HFFc6 (cell line): ENCODE measurements around the gene LRRC63. TPM values are rescaled to one million over a fixed set of nuclear protein-coding genes. Genes with fewer than 3 reads are reported as not detected.
"Not testable (repeated sequence)": the region's sequence is repeated elsewhere in the genome, so short reads cannot be mapped to it uniquely, and the experiment has no call there.

Source experiments
- DNase-seq: peaks from one replicate; pipeline ENCODE4 v3.0.0-alpha.2; 2018
- H3K27ac Mint-ChIP-seq: 2 replicates; pipeline ENCODE4 v1.8.0; 2020; ENCODE audit warnings: mild to moderate bottlenecking, mixed read lengths
- H3K27me3 Mint-ChIP-seq: 2 replicates; pipeline ENCODE4 v1.8.0; 2021; ENCODE audit warnings: mild to moderate bottlenecking, moderate library complexity, mixed read lengths; ENCODE audit not compliant: insufficient read depth
- H3K36me3 Mint-ChIP-seq: 2 replicates; pipeline ENCODE4 v1.8.0; 2021; ENCODE audit warnings: low read depth, mixed read lengths
- H3K4me1 Mint-ChIP-seq: 2 replicates; pipeline ENCODE4 v1.8.0; 2020; ENCODE audit warnings: low read depth, mixed read lengths
- H3K4me3 Mint-ChIP-seq: 2 replicates; pipeline ENCODE4 v1.8.0; 2020; ENCODE audit warnings: mild to moderate bottlenecking, moderate library complexity, mixed read lengths
- H3K9me3 Mint-ChIP-seq: 2 replicates; pipeline ENCODE4 v1.8.0; 2020; ENCODE audit warnings: mild to moderate bottlenecking, mixed read lengths
- CTCF ChIP-seq: fragments of 200-600 bp; sonication (generic); IDR thresholded peaks from 2 replicates; pipeline ENCODE4 v1.5.0; 2021; ENCODE audit warnings: antibody characterized with exemption, mild to moderate bottlenecking
- total RNA-seq, 6 experiments: library from RNA; stranded (reverse); fragmentation: NEBNext Ultra II Directional; extraction: Animal tissue kit (Norgen Biotek cat#: 25700); gene quantifications; 2 replicates in 1 of 6; 3 replicates in 5 of 6; pipeline ENCODE4 v1.2.3, GENCODE V29; 2021

Gene LRRC63
- total RNA-seq, 6 experiments from 2014 or later: not detected

GRCh38 chr13:46267166-46267565 is 55.4 kb downstream of the LRRC63 start:
- no peaks in the 10 kb centered on the region for H3K4me1 Mint-ChIP-seq
- H3K36me3 Mint-ChIP-seq: no peaks in the 10 kb centered on the region

GRCh38 chr13:46270416-46270815 is 58.7 kb downstream of the LRRC63 start:
- TF ChIP-seq CTCF: no peak
- H3K9me3 Mint-ChIP-seq: no peaks in the 10 kb centered on the region
- H3K27ac Mint-ChIP-seq: no peak overlapping the region
- no peak for DNase-seq
- H3K36me3 Mint-ChIP-seq: no peaks in the 10 kb centered on the region
- H3K4me3 Mint-ChIP-seq: no peak overlapping the region
- peaks cover 5% of the 10 kb centered on the region; the same call in 1 of the 2 replicates for H3K27me3 Mint-ChIP-seq
- H3K4me1 Mint-ChIP-seq: no peaks in the 10 kb centered on the region

More at GRCh38 chr13:46267166-46267565, 55.4 kb downstream of the LRRC63 start:
- Mint-ChIP-seq H3K9me3 (no peaks in the 10 kb centered on the region), H3K27ac (no peak overlapping the region), H3K27me3 (peaks cover 10% of the 10 kb centered on the region; the same call in 1 of the 2 replicates), H3K4me3 (no peak overlapping the region)
- TF ChIP-seq CTCF: no peak
- DNase-seq: no peak

DNA sequence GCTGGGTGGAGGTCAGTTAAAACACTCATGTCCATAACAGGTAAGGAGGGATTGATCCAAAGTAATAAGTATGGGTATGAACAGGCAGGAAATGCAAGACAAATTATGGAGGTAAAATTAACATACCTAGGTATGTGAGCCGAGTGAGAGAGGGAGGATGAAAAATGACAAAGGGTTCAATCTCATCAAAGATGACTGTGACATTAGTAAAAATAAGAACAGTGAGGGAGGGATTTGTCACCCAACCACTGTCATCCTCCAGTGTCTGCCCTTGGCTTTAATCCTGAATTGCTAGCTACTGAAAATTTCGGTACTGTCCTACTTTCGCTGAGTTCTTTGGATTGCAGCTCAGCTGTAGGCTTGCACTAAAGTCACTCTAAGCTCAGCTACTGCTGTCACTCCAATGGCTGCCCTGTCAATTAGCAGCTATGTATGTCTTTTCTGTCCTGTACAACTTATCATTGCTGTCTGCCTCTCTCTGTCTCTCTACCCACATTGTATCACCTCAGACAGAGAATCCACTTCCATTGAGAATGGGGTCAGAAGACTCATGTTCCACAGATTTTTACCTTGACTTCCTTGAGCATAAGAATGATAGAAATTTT is 62.5 kb downstream of the LRRC63 start:
- Mint-ChIP-seq H3K36me3 (no peaks in the 10 kb centered on the region), H3K27me3 (peaks cover 9% of the 10 kb centered on the region; the same call in 1 of the 2 replicates), H3K27ac (no peak overlapping the region), H3K4me1 (no peaks in the 10 kb centered on the region), H3K4me3 (no peak overlapping the region), H3K9me3 (no peaks in the 10 kb centered on the region)
- DNase-seq: no peak
- TF ChIP-seq CTCF: no peak

- Mint-ChIP-seq H3K36me3 (no peaks in the 10 kb centered on the region), H3K4me3 (no peak overlapping the region), H3K9me3 (no peaks in the 10 kb centered on the region; the same call in 1 of the 2 replicates), H3K27me3 (peaks cover 5% of the 10 kb centered on the region; the same call in 1 of the 2 replicates), H3K27ac (no peak overlapping the region), H3K4me1 (no peaks in the 10 kb centered on the region)
- DNase-seq: no peak
- no peak for TF ChIP-seq CTCF
These were observed 66.7 kb downstream of the LRRC63 start for GRCh38 chr13:46278474-46278873.

GRCh38 chr13:46281779-46282178 is 70.1 kb downstream of the LRRC63 start:
- Mint-ChIP-seq H3K4me3 (no peak overlapping the region), H3K27ac (no peak overlapping the region), H3K27me3 (peaks cover 4% of the 10 kb centered on the region; the same call in 1 of the 2 replicates), H3K4me1 (no peaks in the 10 kb centered on the region), H3K36me3 (no peaks in the 10 kb centered on the region), H3K9me3 (no peaks in the 10 kb centered on the region; the same call in 1 of the 2 replicates)
- no peak for DNase-seq
- no peak for TF ChIP-seq CTCF

GRCh38 chr13:46283912-46284824 is 72.4 kb downstream of the LRRC63 start:
- not testable (repeated sequence) for H3K9me3 Mint-ChIP-seq, DNase-seq, H3K36me3 Mint-ChIP-seq, H3K4me3 Mint-ChIP-seq, H3K4me1 Mint-ChIP-seq, H3K27me3 Mint-ChIP-seq, H3K27ac Mint-ChIP-seq
